Measurements from ENCODE around the gene SAMD4B. TPM values are rescaled to one million over a fixed set of nuclear protein-coding genes. Genes with fewer than 3 reads are reported as not detected.
A peak's percentile ranks its signal among the peaks of the same experiment; 100 is the strongest.

The SAMD4B gene
- total RNA-seq, 1 donor from 2014 or later, result 19.2 TPM

DNA sequence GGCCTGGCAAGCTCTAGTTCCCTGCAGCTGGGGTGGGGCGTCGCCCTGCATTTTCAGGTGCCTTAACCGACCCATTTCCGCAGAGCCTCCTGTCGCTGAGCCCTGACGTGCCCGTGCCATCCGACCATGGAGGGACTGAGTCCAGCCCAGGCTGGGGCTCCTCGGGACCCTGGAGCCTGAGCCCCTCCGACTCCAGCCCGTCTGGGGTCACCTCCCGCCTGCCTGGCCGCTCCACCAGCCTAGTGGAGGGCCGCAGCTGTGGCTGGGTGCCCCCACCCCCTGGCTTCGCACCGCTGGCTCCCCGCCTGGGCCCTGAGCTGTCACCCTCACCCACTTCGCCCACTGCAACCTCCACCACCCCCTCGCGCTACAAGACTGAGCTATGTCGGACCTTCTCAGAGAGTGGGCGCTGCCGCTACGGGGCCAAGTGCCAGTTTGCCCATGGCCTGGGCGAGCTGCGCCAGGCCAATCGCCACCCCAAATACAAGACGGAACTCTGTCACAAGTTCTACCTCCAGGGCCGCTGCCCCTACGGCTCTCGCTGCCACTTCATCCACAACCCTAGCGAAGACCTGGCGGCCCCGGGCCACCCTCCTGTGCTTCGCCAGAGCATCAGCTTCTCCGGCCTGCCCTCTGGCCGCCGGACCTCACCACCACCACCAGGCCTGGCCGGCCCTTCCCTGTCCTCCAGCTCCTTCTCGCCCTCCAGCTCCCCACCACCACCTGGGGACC lies 65.6 kb downstream of the SAMD4B start:
- no peak for FAIRE-seq
- TF ChIP-seq, protein P1, sequence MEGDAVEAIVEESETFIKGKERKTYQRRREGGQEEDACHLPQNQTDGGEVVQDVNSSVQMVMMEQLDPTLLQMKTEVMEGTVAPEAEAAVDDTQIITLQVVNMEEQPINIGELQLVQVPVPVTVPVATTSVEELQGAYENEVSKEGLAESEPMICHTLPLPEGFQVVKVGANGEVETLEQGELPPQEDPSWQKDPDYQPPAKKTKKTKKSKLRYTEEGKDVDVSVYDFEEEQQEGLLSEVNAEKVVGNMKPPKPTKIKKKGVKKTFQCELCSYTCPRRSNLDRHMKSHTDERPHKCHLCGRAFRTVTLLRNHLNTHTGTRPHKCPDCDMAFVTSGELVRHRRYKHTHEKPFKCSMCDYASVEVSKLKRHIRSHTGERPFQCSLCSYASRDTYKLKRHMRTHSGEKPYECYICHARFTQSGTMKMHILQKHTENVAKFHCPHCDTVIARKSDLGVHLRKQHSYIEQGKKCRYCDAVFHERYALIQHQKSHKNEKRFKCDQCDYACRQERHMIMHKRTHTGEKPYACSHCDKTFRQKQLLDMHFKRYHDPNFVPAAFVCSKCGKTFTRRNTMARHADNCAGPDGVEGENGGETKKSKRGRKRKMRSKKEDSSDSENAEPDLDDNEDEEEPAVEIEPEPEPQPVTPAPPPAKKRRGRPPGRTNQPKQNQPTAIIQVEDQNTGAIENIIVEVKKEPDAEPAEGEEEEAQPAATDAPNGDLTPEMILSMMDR (IDR thresholded peaks at IDR 0.05; ENCODE audit: insufficient read depth, low read length, severe bottlenecking), result no peak
- no peaks in the 10 kb centered on the region for H3K27me3 ChIP-seq (ENCODE audit: control insufficient read depth, insufficient read depth, low read length)
- DNase-seq (ENCODE audit: low read depth), result no peak
- peaks cover 16% of the 10 kb centered on the region for H3K36me3 ChIP-seq (ENCODE audit: control insufficient read depth, insufficient read depth, low read length)
- H3K4me3 ChIP-seq (ENCODE audit: low read depth, low read length), result peak overlapping the region; percentile 98

DNA sequence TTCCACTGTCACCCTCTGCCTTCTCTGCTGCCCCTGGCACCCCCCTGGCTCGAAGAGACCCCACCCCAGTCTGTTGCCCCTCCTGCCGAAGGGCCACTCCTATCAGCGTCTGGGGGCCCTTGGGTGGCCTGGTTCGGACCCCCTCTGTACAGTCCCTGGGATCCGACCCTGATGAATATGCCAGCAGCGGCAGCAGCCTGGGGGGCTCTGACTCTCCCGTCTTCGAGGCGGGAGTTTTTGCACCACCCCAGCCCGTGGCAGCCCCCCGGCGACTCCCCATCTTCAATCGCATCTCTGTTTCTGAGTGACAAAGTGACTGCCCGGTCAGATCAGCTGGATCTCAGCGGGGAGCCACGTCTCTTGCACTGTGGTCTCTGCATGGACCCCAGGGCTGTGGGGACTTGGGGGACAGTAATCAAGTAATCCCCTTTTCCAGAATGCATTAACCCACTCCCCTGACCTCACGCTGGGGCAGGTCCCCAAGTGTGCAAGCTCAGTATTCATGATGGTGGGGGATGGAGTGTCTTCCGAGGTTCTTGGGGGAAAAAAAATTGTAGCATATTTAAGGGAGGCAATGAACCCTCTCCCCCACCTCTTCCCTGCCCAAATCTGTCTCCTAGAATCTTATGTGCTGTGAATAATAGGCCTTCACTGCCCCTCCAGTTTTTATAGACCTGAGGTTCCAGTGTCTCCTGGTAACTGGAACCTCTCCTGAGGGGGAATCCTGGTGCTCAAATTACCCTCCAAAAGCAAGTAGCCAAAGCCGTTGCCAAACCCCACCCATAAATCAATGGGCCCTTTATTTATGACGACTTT lies 66.4 kb downstream of the SAMD4B start:
- H3K4me3 ChIP-seq (ENCODE audit: low read depth, low read length), result peak overlapping the region; percentile 98
- DNase-seq (ENCODE audit: low read depth) (peak; percentile 65), FAIRE-seq (no peak)
- H3K27me3 ChIP-seq (ENCODE audit: control insufficient read depth, insufficient read depth, low read length), result no peaks in the 10 kb centered on the region
- H3K36me3 ChIP-seq (ENCODE audit: control insufficient read depth, insufficient read depth, low read length), result peaks cover 16% of the 10 kb centered on the region
- TF ChIP-seq, protein P1 (IDR thresholded peaks at IDR 0.05; ENCODE audit: insufficient read depth, low read length, severe bottlenecking), result no peak

DNA sequence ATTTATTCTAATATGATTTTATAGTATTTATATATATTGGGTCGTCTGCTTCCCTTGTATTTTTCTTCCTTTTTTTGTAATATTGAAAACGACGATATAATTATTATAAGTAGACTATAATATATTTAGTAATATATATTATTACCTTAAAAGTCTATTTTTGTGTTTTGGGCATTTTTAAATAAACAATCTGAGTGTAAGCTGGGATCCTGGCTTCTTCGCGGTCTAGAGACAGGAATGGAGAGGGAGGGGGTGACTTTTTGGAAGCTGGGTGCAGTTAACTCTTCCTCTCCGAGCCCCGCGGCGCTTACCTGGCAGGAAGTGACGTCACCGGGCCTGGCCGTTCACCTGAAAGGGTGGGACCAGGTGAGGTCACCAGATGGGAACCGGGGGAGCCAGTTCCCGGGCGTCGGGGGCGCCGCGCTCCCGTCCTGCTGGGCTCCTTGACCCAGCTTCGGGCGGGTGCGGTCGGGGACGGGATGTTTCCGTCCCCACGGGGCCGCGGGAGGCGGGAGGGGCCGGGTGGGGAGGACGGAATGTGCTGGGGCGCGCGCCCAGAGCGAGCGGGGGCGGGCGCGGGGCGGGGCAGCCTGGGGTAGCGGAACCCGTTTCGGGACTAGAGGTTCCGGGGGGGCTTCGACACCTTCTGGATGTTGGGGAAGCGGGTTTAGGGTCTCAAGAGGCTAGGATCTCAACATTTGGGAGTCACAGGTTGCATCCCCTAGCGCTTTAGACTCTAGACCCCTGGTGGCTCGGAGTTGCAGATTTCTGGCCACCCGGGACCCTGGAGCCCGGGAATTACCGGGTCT lies 67.2 kb downstream of the SAMD4B start:
- H3K4me3 ChIP-seq (ENCODE audit: low read depth, low read length), result peak overlapping the region; percentile 98
- TF ChIP-seq, protein P1 (IDR thresholded peaks at IDR 0.05; ENCODE audit: insufficient read depth, low read length, severe bottlenecking), result no peak
- FAIRE-seq (no peak), DNase-seq (ENCODE audit: low read depth) (peak; percentile 88)
- no peaks in the 10 kb centered on the region for H3K27me3 ChIP-seq (ENCODE audit: control insufficient read depth, insufficient read depth, low read length)
- H3K36me3 ChIP-seq (ENCODE audit: control insufficient read depth, insufficient read depth, low read length), result peaks cover 16% of the 10 kb centered on the region

DNA sequence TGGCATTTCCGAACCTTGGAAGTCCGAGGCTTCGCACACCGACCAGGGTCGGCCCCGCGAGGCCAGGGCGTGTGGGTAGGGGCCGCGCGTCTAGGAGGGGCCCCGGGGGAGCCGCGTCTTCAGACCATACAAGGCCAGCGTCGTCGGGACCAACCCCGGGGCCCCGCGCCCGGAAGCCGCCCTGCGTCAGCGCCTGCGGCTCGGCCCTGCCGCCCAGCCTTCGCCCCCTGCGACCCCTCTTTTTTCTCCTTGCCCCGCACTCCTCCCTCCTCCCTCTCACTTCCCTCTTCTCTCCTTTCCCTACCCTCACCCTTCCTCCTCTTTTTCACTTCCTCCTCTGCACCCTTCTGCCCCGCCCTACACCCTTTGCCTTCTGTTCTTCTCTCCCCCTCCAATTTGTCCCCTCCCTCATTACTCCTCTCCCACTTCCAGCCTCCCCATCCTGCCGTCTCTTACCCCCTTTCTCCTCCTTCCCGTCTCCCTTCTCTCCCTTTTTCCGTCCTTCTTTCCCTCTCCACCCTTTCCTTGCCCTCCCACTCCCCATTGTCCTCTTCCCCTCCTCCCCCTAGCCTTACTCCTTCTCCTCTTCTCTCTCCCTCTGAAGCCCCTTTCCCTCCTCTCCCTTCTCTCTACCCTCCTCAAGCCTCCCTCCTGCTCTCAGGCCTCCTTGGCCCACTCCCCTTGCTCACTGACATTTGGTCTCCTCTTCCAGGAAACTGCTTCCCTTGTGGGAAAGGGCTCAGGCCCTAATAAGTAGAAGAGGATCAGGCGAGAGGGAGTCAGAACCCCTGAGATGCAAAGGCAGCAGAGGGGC lies 68.0 kb downstream of the SAMD4B start:
- DNase-seq (ENCODE audit: low read depth), result peak; percentile 45
- peaks cover 16% of the 10 kb centered on the region for H3K36me3 ChIP-seq (ENCODE audit: control insufficient read depth, insufficient read depth, low read length)
- H3K27me3 ChIP-seq (ENCODE audit: control insufficient read depth, insufficient read depth, low read length), result no peaks in the 10 kb centered on the region
- FAIRE-seq, result no peak
- H3K4me3 ChIP-seq (ENCODE audit: low read depth, low read length), result peak overlapping the region; percentile 98
- TF ChIP-seq, protein P1 (IDR thresholded peaks at IDR 0.05; ENCODE audit: insufficient read depth, low read length, severe bottlenecking), result no peak

DNA sequence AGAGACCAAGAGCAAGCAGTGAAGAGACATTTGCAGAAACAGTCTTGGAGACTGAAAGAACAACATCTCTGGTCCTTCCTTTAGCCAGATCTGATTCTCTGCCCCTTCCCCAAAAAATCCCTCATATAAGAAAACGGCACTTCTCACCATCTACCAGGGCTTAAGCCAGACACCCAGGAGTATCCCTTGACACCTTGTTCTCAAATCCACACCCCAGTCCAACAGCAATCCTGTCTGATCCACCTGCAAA lies 68.5 kb downstream of the SAMD4B start:
- DNase-seq (ENCODE audit: low read depth) (no peak), FAIRE-seq (no peak)
- TF ChIP-seq, protein P1 (IDR thresholded peaks at IDR 0.05; ENCODE audit: insufficient read depth, low read length, severe bottlenecking), result no peak
- Histone ChIP-seq H3K36me3 (ENCODE audit: control insufficient read depth, insufficient read depth, low read length) (peaks cover 16% of the 10 kb centered on the region), H3K4me3 (ENCODE audit: low read depth, low read length) (no peak overlapping the region), H3K27me3 (ENCODE audit: control insufficient read depth, insufficient read depth, low read length) (no peaks in the 10 kb centered on the region)

All from bronchial epithelial cell (primary cell).